ENCODE measurements around the gene KPNA2.
"Not testable (repeated sequence)": the region's sequence is repeated elsewhere in the genome, so short reads cannot be mapped to it uniquely, and the experiment has no call there.

The KPNA2 gene

DNA sequence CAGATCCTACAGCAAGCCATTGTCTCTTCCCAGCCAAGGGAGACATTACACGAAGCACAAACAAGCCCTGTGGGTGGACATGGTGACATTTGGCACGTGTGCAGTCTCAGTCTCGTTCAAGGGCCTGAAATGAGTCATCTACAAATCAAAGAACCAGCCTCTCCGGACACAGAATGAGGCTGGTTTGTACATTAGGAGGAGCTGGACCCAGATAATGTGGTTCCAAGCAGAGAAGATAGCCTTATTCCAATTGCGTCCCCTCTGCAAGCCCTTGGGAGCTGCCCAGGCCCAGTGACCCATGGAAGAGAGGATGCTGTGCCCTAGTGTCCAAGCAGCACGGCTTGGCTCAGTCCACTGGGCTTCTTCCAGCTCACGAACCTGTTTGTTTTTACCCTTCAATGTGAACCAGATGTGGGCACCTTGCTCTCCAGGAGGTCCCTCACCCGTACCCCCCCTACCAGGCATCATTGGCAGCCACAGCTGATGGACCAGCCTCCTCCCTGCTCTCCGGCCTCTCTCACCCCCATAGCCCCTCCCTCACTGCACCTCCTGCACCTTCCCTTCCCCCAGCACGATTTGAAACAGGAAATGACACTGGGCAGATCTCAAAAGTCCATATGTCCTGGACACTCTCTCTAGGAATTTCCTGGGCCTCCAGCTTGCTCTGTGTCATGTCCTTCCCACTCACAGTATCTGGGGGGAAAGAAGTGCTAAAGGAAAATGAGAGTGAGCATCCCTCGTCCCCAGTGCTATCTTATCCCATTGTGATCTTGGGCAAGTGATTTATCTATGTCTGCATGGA, 26.2 kb downstream of the KPNA2 start:
- DNase-seq = no peak

DNA sequence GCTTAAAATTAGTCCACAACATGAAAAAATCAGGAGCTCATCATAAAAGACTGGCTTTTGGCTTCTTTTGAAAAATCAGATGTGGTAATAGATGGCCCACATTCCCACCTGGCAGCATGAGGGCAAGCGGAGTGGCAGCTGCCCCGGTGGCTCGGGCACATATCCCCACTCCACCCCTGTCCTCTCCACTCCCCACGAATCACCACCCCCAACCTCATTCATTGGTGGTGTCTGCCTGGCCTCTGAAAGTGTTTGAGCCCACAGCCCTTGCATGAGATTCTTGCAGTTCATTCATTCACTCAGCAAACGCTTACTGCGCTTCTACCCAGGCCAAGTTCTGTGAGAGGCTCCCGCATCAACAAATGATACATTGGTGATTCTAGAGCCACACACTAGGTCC, 29.8 kb downstream of the KPNA2 start:
- not testable (repeated sequence) for DNase-seq

DNA sequence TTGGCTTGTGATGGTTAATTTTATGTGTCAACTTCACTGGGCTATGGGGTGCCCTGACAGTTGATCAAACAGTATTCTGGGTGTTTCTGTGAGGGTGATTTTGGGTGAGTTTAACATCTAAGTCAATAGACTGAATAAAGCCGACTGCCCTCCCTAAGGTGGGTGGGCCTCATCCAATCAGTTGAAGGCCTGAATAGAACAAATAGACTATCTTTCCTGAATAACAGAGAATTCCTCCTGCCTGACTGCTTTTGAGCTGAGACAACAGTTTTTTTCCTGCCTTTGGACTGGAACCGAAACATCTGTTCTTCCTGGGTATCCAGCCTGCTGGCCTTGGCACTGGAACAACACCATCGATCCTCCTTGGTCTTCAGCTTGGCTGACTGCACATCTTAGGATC, 33.0 kb downstream of the KPNA2 start:
- DNase-seq = not testable (repeated sequence)

DNA sequence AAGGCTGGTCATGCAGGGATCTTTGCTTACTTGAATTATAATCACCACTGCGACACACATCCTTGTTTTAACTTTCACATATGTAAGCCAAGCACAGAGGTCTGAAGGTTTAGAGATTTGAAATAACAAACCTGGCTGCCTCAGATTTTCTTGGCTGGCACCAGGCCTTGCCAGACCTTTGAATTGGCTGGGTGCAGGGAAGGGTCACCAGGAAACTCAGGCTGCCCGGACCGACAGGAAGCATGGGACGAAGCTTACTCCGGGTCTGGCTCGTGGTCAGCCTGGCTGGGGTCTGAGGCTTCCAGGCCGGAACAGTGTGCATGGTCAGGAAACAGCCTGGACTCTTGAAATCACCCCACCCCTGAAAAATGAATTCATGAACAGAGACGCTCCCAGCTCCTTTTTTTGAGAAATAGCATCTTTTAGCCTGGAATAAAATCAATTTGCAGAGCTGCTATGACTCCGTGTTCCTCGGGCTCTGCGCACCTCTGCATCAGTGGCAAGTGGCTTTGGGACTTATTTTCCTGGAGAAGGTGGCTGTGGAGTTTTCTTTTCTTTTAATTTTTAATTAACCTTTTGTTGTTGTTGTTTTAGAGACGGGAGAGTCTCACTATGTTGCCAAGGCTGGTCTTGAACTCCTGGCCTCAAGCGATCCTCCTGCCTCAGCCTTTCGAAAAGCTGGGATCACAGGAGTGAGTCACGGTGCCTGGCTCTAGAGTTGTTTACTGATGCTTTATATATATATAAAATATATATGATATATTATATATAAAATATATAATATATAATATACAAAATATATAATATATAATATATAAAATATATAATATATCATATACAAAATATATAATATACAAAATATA, 35.3 kb downstream of the KPNA2 start:
- not testable (repeated sequence) for DNase-seq

DNA sequence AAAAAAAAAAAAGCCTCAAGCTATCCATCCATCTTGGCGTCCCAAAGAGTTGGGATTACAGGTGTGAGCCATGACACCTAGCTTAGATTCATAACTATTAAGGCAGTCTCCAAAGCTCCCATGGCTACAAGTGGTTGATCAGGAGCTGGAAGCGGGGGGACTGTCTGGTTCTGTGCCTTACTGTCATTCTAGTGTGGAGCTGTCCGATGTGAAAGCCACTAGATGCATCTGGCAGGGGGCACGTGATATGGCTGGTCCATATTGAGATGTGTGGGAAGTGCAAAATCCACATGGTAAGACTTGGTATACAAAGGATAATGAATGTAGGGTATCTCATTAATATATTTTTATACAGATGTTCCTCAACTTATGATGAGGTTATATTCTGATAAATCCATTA, 38.7 kb downstream of the KPNA2 start:
- DNase-seq = no peak

DNA sequence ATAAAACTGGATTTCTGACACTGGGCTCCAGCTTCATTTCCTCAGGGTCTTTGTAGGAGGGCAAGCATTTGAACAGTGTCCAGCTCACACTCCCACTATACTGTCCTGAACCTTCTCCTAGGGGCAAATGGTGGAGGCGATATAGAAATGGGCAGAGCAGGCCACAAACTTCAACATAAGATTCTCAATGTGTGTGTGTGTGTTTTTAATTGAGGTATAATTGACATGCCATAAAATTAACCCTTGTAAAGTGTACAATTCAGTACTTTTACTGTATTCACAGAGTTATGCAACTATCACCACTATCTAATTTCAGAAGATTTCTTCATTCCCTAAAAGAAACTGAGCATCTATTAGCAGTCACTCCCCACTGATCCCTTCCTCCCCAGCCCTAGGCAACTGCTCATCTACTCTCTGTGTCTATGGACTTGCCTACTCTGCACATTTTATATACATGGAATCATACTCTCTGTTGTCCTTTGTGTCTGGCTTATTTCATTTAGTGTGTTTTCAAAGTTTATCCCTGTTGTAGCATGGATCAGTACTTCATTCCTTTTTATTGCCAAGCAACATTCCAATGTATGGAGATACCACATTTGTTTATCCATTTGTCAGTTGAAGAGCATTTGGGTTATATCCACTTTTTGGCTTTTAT, 40.5 kb downstream of the KPNA2 start:
- DNase-seq = not testable (repeated sequence)

DNA sequence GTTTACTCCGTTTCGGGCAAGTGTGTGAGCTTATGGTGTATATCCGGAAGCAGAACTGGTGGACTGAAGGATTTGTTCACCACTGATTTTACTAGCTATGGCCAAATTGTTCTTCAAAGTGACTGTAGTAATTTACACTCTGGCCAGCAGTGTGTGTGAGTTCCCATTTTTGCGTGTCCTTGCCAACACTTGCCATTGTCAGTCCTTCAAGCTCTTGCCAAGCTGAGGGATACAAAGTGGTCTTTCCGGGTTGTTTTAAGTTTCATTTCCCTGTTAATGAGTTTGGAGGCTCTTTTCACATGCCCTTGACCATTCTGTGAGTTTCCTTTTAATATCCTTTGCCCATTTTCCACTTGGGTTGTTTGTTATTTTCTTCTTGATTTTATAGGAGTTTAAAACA, 42.0 kb downstream of the KPNA2 start:
- DNase-seq = not testable (repeated sequence)

DNA sequence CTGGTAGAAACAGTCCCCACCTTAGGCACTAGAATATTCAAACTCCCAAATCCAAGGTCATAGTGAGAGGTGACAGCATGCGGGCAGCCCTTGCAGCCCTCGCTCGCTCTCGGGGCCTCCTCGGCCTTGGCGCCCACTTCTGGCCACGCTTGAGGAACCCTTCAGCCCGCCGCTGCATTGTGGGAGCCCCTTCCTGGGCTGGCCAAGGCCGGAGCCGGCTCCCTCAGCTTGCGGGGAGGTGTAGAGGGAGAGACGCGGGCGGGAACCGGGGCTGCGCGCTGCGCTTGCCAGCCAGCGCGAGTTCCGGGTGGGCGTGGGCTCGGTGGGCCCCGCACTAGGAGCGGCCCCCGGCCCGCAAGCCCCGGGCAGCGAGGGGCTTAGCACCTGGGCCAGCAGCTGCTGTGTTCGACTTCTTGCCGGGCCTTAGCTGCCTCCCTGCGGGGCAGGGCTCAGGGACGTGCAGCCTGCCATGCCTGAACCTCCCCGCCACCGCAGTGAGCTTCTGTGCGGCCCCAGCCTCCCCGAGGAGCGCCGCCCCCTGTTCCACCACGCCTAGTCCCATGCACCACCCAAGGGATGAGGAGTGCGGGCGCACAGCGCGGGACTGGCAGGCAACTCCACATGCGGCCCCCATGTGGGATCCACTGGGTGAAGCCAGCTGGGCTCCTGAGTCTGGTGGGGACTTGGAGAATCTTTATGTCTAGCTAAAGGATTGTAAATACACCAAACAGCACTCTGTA, 45.0 kb downstream of the KPNA2 start:
- no peak for DNase-seq

DNA sequence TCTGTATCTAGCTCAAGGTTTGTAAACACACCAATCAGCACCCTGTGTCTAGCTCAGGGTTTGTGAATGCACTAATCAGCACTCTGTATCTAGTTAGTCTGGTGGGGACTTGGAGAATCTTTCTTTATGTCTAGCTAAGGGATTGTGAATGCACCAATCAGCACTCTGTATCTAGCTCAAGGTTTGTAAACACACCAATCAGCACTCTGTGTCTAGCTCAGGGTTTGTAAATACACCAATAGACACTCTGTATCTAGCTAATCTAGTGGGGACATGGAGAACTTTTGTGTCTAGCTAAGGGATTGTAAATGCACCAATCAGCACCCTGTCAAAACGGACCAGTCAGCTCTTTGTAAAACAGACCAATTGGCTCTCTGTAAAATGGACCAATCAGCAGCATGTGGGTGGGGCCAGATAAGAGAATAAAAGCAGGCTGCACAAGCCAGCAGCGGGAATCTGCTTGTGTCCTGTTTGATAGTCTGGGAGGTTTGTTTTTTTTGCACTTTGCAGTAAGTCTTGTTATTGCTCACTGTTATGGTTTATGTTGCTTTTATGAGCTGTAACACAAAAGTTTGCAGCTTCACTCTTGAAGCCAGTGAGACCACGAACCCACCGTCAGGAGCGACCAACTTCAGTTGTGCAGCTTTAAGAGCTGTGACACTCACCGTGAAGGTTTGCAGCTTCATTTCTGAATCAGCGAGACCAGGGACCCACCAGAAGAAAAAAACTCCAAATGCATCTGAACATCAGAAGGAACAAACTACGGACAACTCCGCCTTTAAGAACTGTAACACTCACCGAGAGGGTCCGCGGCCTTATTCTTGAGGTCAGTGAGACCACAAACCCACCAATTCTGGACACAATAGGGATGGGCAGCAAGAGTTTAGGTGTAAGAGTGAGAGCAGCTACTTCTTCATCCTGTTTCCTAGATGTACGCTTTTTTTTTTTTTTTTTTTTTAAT, 46.0 kb downstream of the KPNA2 start:
- not testable (repeated sequence) for DNase-seq

DNA sequence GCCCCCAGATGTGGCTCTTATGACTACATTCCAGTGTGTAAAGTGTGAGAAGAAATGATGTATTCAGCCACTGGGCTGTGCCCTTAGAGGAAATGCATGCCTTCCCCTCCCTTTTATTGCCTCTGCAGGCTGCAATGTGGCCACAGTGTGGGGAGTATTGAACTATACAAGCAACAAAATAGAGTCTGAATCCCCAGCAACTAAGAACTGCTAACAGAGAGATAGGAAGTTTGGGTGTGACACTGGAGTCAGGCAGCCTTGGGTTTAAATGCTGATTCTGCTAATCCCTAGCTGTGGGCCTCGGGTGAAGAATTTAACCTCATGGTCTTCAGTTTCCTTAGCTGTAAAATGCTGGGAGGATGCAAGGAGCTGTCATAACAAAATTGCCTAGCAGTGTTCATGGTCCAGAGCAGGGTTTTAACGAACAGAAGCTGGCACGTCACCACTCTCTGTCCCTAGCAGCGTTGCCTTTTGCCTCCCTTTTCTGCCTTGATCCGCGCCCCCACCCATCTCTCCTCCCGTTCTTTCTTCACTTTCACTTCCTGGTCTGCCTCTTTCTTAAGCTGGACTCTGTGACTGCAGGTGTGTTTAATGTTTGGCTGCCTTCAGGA, 50.3 kb downstream of the KPNA2 start:
- no peak for DNase-seq

DNA sequence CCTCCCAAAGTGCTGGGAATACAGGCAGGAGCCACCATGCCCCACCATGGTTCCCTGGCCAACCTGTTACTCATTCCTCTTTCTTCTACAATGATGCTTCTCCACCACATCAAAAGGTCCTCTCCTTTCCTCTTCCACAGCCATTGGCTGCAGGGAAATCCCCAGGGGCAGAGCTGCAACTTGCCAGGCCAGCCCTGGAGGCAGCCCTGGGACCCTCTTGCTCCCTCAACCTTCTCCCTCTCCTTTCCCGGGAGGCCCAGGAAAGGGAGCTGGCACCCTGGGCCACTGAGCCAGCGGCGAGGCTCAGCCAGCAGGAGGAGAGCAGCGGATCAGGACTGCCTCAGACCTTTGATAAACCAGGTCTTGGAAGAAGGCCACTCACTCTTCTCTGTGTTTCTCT, 51.1 kb downstream of the KPNA2 start:
- peak; percentile 22 to 37 for DNase-seq

DNA sequence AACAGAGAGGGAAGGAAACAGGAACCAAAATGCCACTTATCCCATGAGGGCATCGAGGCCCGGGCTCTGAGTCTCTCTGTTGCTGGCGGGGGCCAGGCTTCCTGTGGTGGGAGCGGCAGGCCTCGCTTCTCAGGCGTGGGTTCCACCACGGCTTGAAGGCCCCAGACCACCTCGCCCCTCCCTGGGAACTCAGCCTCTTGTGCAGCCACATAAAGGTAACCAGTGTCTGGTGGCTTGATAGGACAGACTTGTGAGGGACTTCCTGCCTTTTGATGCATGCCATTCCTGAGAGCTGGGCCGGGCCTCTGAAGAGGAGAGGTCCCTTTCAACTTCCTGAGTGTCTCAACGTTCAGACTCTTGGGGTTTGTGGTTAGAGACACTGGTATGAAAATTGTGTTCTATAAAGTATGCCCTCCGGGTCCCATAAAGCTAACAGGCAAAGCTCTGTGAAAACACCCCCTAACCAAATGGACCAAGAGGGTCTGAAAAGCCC, 51.6 kb downstream of the KPNA2 start:
- peak; percentile 24 to 40 for DNase-seq

DNA sequence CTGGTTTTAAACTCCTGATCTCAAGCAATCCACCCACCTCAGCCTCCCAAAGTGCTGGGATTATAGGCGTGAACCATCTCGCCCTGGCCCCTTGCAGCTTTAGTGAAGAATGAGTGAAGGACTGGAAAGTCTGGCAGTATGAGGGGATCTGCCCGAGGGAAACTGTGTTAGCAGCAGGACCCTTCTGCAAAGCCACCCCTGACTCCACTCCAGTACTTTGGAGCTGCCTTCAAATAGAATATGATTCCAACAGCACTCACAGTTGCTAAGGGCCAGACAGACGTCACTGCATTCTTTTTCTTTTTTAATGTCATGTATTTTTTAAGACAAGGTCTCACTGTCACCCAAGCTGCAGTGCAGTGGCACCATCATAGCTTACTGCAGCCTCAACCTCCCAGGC, 52.3 kb downstream of the KPNA2 start:
- DNase-seq = no peak

DNA sequence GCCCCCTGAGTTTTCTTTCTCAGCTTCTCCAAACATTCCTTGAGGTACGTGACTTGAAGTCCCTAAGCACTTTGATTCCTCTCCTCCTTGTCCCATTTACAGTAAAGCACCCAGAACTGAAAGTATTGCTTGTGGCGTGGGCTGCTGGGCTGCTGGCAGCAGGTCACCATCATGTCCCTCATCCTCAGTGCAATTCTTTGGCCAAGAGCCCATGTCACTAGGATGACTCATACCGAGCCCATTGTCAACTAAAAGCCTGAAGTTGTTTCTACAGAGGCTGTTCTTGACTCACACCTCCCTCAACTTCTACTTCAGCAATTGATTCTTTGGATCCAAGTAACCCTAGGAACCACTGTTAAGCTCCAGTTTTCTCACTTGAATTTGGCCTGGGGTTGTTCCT, 54.3 kb downstream of the KPNA2 start:
- DNase-seq = peak; percentile 20 to 28

DNA sequence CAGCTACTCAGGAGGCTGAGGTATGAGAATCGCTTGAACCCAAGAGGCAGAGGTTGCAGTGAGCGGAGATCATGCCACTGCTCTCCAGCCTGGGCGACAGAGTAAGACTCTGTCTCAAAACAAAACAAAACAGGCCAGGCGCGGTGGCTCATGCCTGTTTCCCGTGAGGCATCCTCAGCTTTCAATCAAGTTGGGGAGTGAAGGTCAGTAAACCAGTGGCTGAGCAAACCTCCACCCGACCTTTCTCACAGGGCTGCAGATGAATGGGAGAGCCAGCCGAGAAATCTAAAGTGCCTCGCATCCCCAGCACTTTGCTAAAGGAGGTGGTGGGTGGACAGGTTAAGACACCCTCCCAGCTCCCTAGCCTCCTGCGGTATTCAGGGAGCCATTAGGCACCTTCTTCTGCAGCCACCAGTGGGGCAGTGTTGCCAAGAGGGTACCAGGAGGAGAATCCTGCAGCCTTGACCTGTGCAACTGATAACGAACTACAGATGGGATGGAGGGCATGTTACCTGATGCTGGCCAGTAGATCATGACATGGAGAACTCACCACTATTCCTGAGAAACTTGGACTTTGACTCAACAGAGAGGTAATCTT, 59.0 kb downstream of the KPNA2 start:
- no peak for DNase-seq

DNA sequence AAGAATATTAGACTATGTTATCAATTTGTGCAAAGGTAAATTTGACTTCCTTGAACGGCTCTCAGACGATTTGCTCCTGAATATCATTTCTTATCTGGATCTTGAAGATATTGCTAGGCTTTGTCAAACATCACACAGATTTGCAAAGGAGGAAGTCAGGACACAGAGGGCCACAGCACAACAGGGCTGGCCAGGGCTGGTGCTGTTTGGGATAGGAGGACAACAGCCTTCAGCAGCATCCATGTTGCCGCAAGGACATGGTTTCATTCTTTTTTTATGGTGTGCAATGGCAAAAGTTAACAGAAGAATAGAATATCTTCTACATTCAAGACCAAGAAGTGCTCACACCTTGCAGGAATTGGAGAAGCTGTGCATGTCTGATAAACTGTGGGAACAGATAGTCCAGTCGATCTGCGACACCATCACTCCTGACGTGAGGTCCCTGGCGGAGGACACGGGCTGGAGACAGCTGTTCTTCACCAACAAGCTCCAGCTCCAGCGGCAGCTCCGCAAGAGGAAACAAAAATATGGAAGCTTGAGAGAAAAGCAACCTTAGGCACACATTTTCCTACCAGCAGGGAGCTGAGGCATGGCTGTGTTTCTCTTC, 59.8 kb downstream of the KPNA2 start:
- no peak for DNase-seq

DNA sequence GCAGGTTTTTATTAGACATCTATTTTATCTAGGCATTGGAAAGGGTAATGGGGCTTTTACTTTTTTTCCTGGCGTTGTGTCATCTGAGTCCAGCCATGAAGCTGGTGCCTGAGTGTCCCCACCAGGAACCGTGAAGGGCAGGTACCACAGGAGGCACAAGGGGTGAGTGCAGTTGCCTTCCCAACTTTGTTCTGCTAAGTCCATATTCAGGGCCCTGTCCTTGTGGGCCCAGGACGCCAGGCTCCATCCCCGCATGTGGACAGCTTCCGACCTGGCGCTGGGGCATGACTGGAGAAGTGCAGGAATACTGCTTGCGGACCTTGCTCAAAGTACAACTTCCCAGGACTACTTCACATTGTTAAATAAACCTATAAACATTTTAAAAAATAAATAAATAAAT, 60.6 kb downstream of the KPNA2 start:
- DNase-seq = no peak
